Caco-2 (cell line): Measurements from ENCODE around the gene NPHS2. TPM values are rescaled to one million over a fixed set of nuclear protein-coding genes. Genes with fewer than 3 reads are reported as not detected.

Experiments
- BruUV-seq: library from RNA; stranded (reverse); fragments of 400-500 nt; replicated peaks from 2 replicates; lab custom pipeline; 2021; lab: Mats Ljungman, UMichigan
- CTCF ChIA-PET: fragments of 300-600 bp; sonication (Branson Sonifier 250); formaldehyde crosslinking; loops from one replicate; lab custom pipeline; 2022; ENCODE audit warnings: antibody characterized with exemption; lab: Charles Lee
- POLR2A ChIA-PET: fragments of 300-600 bp; sonication (Branson Sonifier 250); formaldehyde crosslinking; loops from one replicate; lab custom pipeline; 2022; ENCODE audit warnings: antibody characterized with exemption; lab: Charles Lee
- DNase-seq, 2 experiments: peaks; one replicate each; pipeline versions ENCODE4 v3.0.0 to v3.0.0-alpha.2; 2020 to 2022
- H3K27me3 ChIP-seq: replicated peaks from 2 replicates; pipeline ENCODE4 v1.6.0; 2011; ENCODE audit warnings: low read length; ENCODE audit not compliant: control insufficient read depth, insufficient read depth
- H3K36me3 ChIP-seq: 2 replicates; pipeline ENCODE4 v1.5.1; 2011; ENCODE audit warnings: low read length; ENCODE audit not compliant: control insufficient read depth, insufficient read depth
- H3K4me1 ChIP-seq: fragments of 250-450 bp; sonication (Bioruptor Pico); 2 replicates; pipeline ENCODE4 v1.5.1; 2020; ENCODE audit warnings: mild to moderate bottlenecking
- H3K4me3 ChIP-seq: 2 replicates; pipeline ENCODE4 v1.5.1; 2011; ENCODE audit warnings: low read depth, mild to moderate bottlenecking, control low read depth, low read length
- H3K9me3 ChIP-seq: fragments of 250-450 bp; sonication (Bioruptor Pico); 2 replicates; pipeline ENCODE4 v1.5.1; 2020; ENCODE audit warnings: mild to moderate bottlenecking, moderate library complexity
- H3K27ac Mint-ChIP-seq: one replicate; pipeline ENCODE4 v1.8.0; 2022; ENCODE audit warnings: mixed read lengths; ENCODE audit not compliant: unreplicated experiment
- H3K27me3 Mint-ChIP-seq: one replicate; pipeline ENCODE4 v1.8.0; 2022; ENCODE audit warnings: mixed read lengths; ENCODE audit not compliant: insufficient read depth, unreplicated experiment
- H3K36me3 Mint-ChIP-seq: one replicate; pipeline ENCODE4 v1.8.0; 2022; ENCODE audit warnings: mild to moderate bottlenecking, mixed read lengths; ENCODE audit not compliant: insufficient read depth, unreplicated experiment
- H3K4me1 Mint-ChIP-seq: one replicate; pipeline ENCODE4 v1.8.0; 2022; ENCODE audit warnings: low read depth, mixed read lengths; ENCODE audit not compliant: unreplicated experiment
- H3K4me3 Mint-ChIP-seq: one replicate; pipeline ENCODE4 v1.8.0; 2022; ENCODE audit warnings: mild to moderate bottlenecking, moderate library complexity, mixed read lengths; ENCODE audit not compliant: unreplicated experiment
- H3K9me3 Mint-ChIP-seq: one replicate; pipeline ENCODE4 v1.8.0; 2022; ENCODE audit warnings: mixed read lengths; ENCODE audit not compliant: unreplicated experiment
- intact Hi-C: fragments of 100-400 bp; cut with micrococcal nuclease; formaldehyde crosslinking; loops from one replicate; pipeline ENCODE4 v1.10.0; 2022; ENCODE audit not compliant: unreplicated experiment
- total RNA-seq: library from RNA; stranded (reverse); gene quantifications from 2 replicates; pipeline ENCODE4 v1.2.3, GENCODE V29; 2022
- TF ChIP-seq, protein P1 (sequence below), 2 experiments: fragments of 200-600 bp in 1 of 2; IDR thresholded peaks; 1 replicate in 1 of 2; 2 replicates in 1 of 2; pipeline versions ENCODE4 v1.5.1 to v1.8.0; 2011 to 2022; ENCODE audit warnings: antibody characterized with exemption in 1 of 2, control low read depth in 1 of 2, inconsistent platforms in 1 of 2, low read depth in 1 of 2, low read length in 1 of 2, mild to moderate bottlenecking in 1 of 2, moderate library complexity in 1 of 2; ENCODE audit not compliant: insufficient read depth in 1 of 2, severe bottlenecking in 1 of 2, unreplicated experiment in 1 of 2

The NPHS2 gene
- total RNA-seq, 1 experiment from 2014 or later = not detected

DNA sequence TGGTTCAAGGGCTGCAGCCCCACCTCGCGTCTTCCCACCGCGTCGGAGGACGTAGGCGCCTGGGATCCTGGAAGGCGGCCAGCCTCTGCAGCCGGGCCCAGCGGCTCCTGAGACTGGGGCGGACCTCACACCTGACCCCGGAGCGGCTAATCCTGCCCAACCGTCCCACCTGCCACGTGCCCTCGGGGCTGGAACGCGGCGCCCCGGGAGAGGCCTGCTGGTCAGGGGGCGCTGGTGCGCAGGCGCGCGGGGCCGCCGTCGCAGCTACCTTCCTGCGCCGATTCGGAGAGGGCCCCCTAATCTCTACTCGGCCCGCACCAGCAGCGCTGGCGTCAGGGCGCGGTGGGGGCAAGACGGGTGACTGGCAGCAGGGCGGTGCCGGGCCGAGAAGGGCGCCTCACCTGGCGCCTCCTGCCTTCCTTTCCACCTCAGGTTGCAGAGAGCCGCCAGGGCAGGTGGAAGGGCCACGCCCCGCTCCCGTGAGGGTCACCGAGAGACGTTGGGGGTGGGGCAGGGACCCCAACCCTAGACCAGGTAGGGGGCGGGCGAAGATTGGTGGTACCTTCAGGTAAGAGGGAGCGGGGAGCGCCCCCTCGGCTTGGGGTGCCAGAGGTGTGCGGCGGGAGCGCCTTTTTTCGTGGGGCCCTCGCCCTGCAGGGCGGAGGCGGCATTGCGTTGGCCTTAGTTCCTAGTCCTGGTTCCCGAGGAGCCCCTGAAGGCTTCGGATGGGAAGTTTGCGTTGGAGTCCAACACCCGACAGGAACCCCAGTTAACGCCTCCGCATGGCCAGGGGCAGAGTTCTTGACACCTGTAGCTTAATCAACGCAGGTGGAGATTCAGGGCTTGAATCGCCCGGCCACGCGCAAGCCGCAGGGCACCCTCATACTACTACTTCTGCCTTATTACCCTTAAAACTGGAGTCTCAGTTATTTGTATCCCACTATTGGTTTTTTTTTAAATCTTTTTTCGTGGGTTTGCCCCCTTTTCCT is 16.1 kb upstream of the NPHS2 start, which contains the start of gene TDRD5:
Gene TDRD5 (plus strand): TSS at position 241 of the 989 bp plus-strand sequence. CDS start 784 bp downstream, outside the sequence.
- H3K9me3 Mint-ChIP-seq = no peaks in the 10 kb centered on the region
- H3K9me3 ChIP-seq = no peaks in the 10 kb centered on the region
- no peaks in the 10 kb centered on the region for H3K36me3 ChIP-seq
- no peaks in the 10 kb centered on the region for H3K27me3 Mint-ChIP-seq
- no peaks in the 10 kb centered on the region for H3K4me1 Mint-ChIP-seq
- intact Hi-C loops = no loop called here
- no peaks in the 10 kb centered on the region for H3K36me3 Mint-ChIP-seq
- CTCF ChIA-PET = no interaction called here
- H3K27me3 ChIP-seq = no peaks in the 10 kb centered on the region
- POLR2A ChIA-PET = no interaction called here
- H3K4me3 Mint-ChIP-seq = peak within 1 kb of the TSS; percentile 63
- peak; percentile 73 to 74 for DNase-seq
- TF ChIP-seq, protein P1, sequence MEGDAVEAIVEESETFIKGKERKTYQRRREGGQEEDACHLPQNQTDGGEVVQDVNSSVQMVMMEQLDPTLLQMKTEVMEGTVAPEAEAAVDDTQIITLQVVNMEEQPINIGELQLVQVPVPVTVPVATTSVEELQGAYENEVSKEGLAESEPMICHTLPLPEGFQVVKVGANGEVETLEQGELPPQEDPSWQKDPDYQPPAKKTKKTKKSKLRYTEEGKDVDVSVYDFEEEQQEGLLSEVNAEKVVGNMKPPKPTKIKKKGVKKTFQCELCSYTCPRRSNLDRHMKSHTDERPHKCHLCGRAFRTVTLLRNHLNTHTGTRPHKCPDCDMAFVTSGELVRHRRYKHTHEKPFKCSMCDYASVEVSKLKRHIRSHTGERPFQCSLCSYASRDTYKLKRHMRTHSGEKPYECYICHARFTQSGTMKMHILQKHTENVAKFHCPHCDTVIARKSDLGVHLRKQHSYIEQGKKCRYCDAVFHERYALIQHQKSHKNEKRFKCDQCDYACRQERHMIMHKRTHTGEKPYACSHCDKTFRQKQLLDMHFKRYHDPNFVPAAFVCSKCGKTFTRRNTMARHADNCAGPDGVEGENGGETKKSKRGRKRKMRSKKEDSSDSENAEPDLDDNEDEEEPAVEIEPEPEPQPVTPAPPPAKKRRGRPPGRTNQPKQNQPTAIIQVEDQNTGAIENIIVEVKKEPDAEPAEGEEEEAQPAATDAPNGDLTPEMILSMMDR (IDR thresholded peaks at IDR 0.05; ENCODE audit: insufficient read depth in 1 of 2, low read depth in 1 of 2, low read length in 1 of 2, severe bottlenecking in 1 of 2, unreplicated experiment in 1 of 2) = peak; percentile 4 to 43
- H3K27ac Mint-ChIP-seq = no peak within 1 kb of the TSS
- no peaks in the 10 kb centered on the region for H3K4me1 ChIP-seq
- peak within 1 kb of the TSS; percentile 37 for H3K4me3 ChIP-seq
- no TSS peak for BruUV-seq

DNA sequence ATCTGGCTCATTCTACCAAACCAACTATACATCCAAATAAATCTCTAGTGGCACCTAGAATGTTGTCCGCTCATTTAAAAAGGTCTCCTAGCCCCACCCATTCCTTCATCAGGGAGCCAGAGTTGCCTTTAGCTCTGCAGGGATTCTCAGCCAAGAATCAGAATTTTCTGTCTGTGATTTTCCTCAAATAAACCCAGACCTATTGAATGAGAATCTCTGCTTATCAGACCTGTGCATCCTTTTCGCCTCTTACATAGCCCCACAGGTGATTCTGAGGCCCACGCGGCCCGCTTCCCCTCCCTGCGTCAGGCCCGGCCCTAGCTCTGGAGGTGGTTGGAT is 15.5 kb upstream of the NPHS2 start:
- Mint-ChIP-seq H3K27ac (no peak overlapping the region), H3K9me3 (no peaks in the 10 kb centered on the region), H3K4me1 (no peaks in the 10 kb centered on the region), H3K36me3 (no peaks in the 10 kb centered on the region), H3K27me3 (no peaks in the 10 kb centered on the region), H3K4me3 (peak overlapping the region; percentile 63)
- Histone ChIP-seq H3K36me3 (no peaks in the 10 kb centered on the region), H3K9me3 (no peaks in the 10 kb centered on the region), H3K27me3 (no peaks in the 10 kb centered on the region), H3K4me1 (no peaks in the 10 kb centered on the region), H3K4me3 (peak overlapping the region; percentile 37)
- TF ChIP-seq, protein P1 (IDR thresholded peaks at IDR 0.05; ENCODE audit: insufficient read depth in 1 of 2, low read depth in 1 of 2, low read length in 1 of 2, severe bottlenecking in 1 of 2, unreplicated experiment in 1 of 2) = no peak
- no TSS peak for BruUV-seq
- CTCF ChIA-PET = no interaction called here
- DNase-seq = no peak
- POLR2A ChIA-PET = no interaction called here
- intact Hi-C loops = no loop called here

DNA sequence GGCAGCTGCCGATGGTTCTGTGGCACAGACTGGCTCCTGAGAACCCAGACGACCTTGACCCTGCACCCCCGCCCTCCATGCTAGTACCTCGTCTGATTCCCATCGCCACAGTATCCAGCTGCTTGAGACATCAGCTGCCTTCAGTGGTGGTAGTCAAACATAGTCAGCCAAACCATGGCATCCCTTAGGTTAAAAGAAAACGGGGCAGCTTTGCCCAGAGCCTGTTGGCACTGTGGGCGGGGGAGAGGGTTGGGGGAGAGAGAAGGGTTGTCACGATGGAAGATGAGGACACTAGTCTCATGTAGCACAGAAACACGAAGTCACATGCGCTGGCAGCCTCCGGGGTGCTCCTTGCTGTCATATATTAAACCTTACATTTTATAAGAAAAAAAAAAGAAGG is 14.9 kb upstream of the NPHS2 start:
- no peaks in the 10 kb centered on the region for H3K9me3 ChIP-seq
- BruUV-seq = no TSS peak
- H3K4me1 Mint-ChIP-seq = no peaks in the 10 kb centered on the region

More for the DNA sequence above, 14.9 kb upstream of the NPHS2 start:
- intact Hi-C loops = no loop called here
- Histone ChIP-seq H3K27me3 (no peaks in the 10 kb centered on the region), H3K4me1 (no peaks in the 10 kb centered on the region), H3K4me3 (no peak overlapping the region), H3K36me3 (no peaks in the 10 kb centered on the region)
- H3K36me3 Mint-ChIP-seq = no peaks in the 10 kb centered on the region
- H3K4me3 Mint-ChIP-seq = peak overlapping the region; percentile 63
- no peak for DNase-seq
- TF ChIP-seq, protein P1 (IDR thresholded peaks at IDR 0.05; ENCODE audit: insufficient read depth in 1 of 2, low read depth in 1 of 2, low read length in 1 of 2, severe bottlenecking in 1 of 2, unreplicated experiment in 1 of 2) = no peak
- no peaks in the 10 kb centered on the region for H3K9me3 Mint-ChIP-seq
- H3K27me3 Mint-ChIP-seq = peaks cover 3% of the 10 kb centered on the region
- no peak overlapping the region for H3K27ac Mint-ChIP-seq
- ChIA-PET POLR2A (no interaction called here), CTCF (no interaction called here)
